Measurements from ENCODE around the gene COPZ2. TPM values are rescaled to one million over a fixed set of nuclear protein-coding genes. Genes with fewer than 3 reads are reported as not detected.

COPZ2 gene
- total and polyA plus RNA-seq, 8 donors: 18.8 to 48.6 (median 24.2) TPM

- DNase-seq (no peak), ATAC-seq (no peak)
- TF ChIP-seq, protein P1, sequence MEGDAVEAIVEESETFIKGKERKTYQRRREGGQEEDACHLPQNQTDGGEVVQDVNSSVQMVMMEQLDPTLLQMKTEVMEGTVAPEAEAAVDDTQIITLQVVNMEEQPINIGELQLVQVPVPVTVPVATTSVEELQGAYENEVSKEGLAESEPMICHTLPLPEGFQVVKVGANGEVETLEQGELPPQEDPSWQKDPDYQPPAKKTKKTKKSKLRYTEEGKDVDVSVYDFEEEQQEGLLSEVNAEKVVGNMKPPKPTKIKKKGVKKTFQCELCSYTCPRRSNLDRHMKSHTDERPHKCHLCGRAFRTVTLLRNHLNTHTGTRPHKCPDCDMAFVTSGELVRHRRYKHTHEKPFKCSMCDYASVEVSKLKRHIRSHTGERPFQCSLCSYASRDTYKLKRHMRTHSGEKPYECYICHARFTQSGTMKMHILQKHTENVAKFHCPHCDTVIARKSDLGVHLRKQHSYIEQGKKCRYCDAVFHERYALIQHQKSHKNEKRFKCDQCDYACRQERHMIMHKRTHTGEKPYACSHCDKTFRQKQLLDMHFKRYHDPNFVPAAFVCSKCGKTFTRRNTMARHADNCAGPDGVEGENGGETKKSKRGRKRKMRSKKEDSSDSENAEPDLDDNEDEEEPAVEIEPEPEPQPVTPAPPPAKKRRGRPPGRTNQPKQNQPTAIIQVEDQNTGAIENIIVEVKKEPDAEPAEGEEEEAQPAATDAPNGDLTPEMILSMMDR (IDR thresholded peaks at IDR 0.05): no peak
- no peaks in the 10 kb centered on the region for H3K36me3 ChIP-seq
- H3K9me3 ChIP-seq: no peaks in the 10 kb centered on the region
- H3K27me3 ChIP-seq: peaks cover 5 to 53% of the 10 kb centered on the region in 2 donors
- H3K4me3 ChIP-seq: no peak overlapping the region
- intact Hi-C loops (cut with DNase I): no loop called here
- peaks cover 10 to 29% of the 10 kb centered on the region in 2 donors for H3K4me1 ChIP-seq
- no peak overlapping the region for H3K27ac ChIP-seq
Measured at GRCh38 chr17:48006936-48007709, 30.5 kb downstream of the COPZ2 start.

DNA sequence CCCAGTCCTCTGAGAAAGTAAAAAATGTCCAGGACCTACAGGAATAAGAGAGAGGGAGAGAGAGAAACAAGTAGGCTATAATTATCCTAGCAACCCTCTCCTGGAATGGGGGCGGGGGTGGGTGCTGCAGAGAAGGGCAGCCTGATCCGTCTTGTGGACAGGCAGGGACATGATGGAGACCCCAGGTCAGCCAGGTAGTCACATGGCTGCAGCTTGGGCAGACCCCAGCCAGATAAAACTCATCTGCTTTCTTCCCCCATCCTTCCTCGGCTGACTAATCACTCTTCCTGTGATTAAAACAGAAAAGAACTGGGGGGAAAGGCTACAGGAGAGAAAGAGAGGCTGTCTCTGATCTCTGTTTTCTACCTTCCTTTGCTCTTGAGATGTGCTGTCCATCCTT is 32.6 kb downstream of the COPZ2 start:
- DNase-seq: no peak
- intact Hi-C loops (cut with DNase I): no loop called here
- peaks cover 3 to 33% of the 10 kb centered on the region in 2 donors for H3K4me1 ChIP-seq
- no peaks in the 10 kb centered on the region for H3K36me3 ChIP-seq
- H3K27me3 ChIP-seq: peaks cover 0 to 32% of the 10 kb centered on the region in 2 donors
- no peak overlapping the region for H3K4me3 ChIP-seq
- ATAC-seq: no peak
- H3K9me3 ChIP-seq: no peaks in the 10 kb centered on the region
- H3K27ac ChIP-seq: no peak overlapping the region
- TF ChIP-seq, protein P1 (IDR thresholded peaks at IDR 0.05): no peak

DNA sequence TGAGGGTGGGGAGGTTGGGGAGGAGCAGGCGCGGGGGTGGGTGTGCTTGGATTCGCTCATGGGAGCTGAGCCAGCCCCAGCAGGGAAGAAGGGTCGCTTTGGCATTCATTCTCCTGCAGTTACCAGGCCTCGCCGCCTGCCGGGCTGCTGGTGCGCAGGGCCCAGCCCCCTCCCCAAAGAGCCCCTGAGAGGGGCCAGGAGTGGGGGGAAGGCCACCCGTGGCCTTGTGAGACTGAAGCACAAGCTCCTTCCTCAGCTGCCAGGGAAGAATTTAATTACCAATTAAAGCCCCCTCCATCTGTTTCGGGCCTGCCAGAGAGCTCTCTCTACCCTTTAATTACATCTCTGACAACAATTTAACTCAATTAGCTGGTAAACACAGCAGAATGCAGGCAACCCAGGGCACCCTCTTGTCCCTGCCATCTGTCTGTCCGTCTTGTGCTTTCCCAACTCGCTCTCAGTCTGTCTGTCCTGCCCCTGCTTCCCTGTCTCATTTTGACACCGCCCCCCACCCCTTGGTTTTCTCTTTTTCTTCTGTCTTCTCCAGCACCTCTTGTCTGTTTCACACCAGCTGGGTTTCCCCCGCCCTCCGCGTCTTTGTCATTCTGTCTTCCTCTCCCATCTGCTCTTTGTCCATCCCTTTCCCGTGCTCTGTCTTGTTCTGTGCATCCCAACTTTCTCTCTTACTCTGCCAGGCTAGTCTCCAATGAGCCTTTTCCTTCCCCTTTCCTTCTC is 34.0 kb downstream of the COPZ2 start:
- ATAC-seq: no peak
- TF ChIP-seq, protein P1 (IDR thresholded peaks at IDR 0.05): no peak
- H3K27ac ChIP-seq: peak overlapping the region in 1 of 2 donors; percentile 84

GRCh38 chr17:48002916-48003416 is 34.6 kb downstream of the COPZ2 start:
- Histone ChIP-seq H3K9me3 (no peaks in the 10 kb centered on the region), H3K27me3 (peaks cover 0 to 23% of the 10 kb centered on the region in 2 donors), H3K27ac (peak overlapping the region; percentile 77 to 84), H3K4me3 (no peak overlapping the region), H3K4me1 (peaks cover 3 to 33% of the 10 kb centered on the region in 2 donors), H3K36me3 (no peaks in the 10 kb centered on the region)
- TF ChIP-seq, protein P1 (IDR thresholded peaks at IDR 0.05): no peak
- DNase-seq: no peak
- no peak for ATAC-seq
- intact Hi-C loops (cut with DNase I): no loop called here

More for the DNA sequence above, 34.0 kb downstream of the COPZ2 start:
- no peaks in the 10 kb centered on the region for H3K36me3 ChIP-seq
- DNase-seq: no peak
- peaks cover 0 to 21% of the 10 kb centered on the region in 2 donors for H3K27me3 ChIP-seq
- H3K4me3 ChIP-seq: no peak overlapping the region
- intact Hi-C loops (cut with DNase I): no loop called here
- H3K9me3 ChIP-seq: no peaks in the 10 kb centered on the region
- H3K4me1 ChIP-seq: peaks cover 3 to 33% of the 10 kb centered on the region in 2 donors
